SU-DHL-6 (cell line): Measurements from ENCODE around the gene MOV10.

Source experiments
- H2AFZ ChIP-seq: fragments of 200-600 bp; sonication (generic); 2 replicates; pipeline ENCODE4 v1.6.1; 2014; ENCODE audit warnings: low read depth, mild to moderate bottlenecking, moderate library complexity, mixed read lengths, antibody characterized with exemption, low read length; ENCODE audit not compliant: severe bottlenecking
- H3F3A ChIP-seq: fragments of 200-600 bp; shearing (Covaris generic); 2 replicates; pipeline ENCODE4 v1.6.0; 2016; ENCODE audit warnings: antibody characterized with exemption, mild to moderate bottlenecking; ENCODE audit not compliant: insufficient read depth
- H3K27ac ChIP-seq: fragments of 200-600 bp; sonication (generic); 2 replicates; pipeline ENCODE4 v1.5.1; 2016; ENCODE audit warnings: low read depth, mild to moderate bottlenecking, low read length, moderate library complexity, mixed read lengths
- H3K27me3 ChIP-seq: fragments of 200-600 bp; sonication (generic), shearing (Covaris generic); 2 replicates; pipeline ENCODE4 v1.6.0; 2014; ENCODE audit warnings: mild to moderate bottlenecking, low read length
- H3K36me3 ChIP-seq: fragments of 200-600 bp; sonication (generic); 2 replicates; pipeline ENCODE4 v1.6.1; 2014; ENCODE audit warnings: mild to moderate bottlenecking, low read length, mixed read lengths
- H3K4me2 ChIP-seq: fragments of 300-600, 200-600 bp; shearing (Covaris generic), sonication (generic); 2 replicates; pipeline ENCODE4 v1.6.0; 2014; ENCODE audit warnings: low read length, low read depth, mild to moderate bottlenecking; ENCODE audit not compliant: poor library complexity, severe bottlenecking
- H3K4me3 ChIP-seq: fragments of 200-600 bp; sonication (generic); 2 replicates; pipeline ENCODE4 v1.5.1; 2014; ENCODE audit warnings: antibody characterized with exemption, low read length, mild to moderate bottlenecking, mixed read lengths; ENCODE audit not compliant: insufficient read depth, poor library complexity, severe bottlenecking
- H3K79me2 ChIP-seq: fragments of 200-600 bp; sonication (generic); 2 replicates; pipeline ENCODE4 v1.6.1; 2014; ENCODE audit warnings: mild to moderate bottlenecking, low read length, moderate library complexity; ENCODE audit not compliant: insufficient read depth
- H3K9ac ChIP-seq: fragments of 200-600 bp; sonication (generic); 2 replicates; pipeline ENCODE4 v1.7.0; 2014; ENCODE audit warnings: mild to moderate bottlenecking, low read length
- H3K9me2 ChIP-seq: fragments of 200-600 bp; sonication (generic); replicated peaks from 2 replicates; pipeline ENCODE4 v1.6.1; 2014; ENCODE audit warnings: low read length; ENCODE audit not compliant: insufficient read depth
- H3K9me3 ChIP-seq: fragments of 200-600 bp; sonication (generic); 2 replicates; pipeline ENCODE4 v1.6.1; 2014; ENCODE audit warnings: low read length, mixed read lengths; ENCODE audit not compliant: insufficient read depth
- H4K20me1 ChIP-seq: fragments of 200-600 bp; sonication (generic); 2 replicates; pipeline ENCODE4 v1.6.1; 2014; ENCODE audit warnings: low read depth, mild to moderate bottlenecking, antibody characterized with exemption, low read length, moderate library complexity, mixed read lengths
- CTCF ChIP-seq: fragments of 200-600 bp; sonication (generic); IDR thresholded peaks from one replicate; pipeline ENCODE4 v1.5.1; 2017; ENCODE audit warnings: antibody characterized with exemption, mild to moderate bottlenecking, low read length, moderate library complexity; ENCODE audit not compliant: insufficient read depth, poor library complexity, severe bottlenecking
- EZH2phosphoT487 ChIP-seq: fragments of 200-600 bp; sonication (generic), shearing (Covaris generic); conservative IDR thresholded peaks from 2 replicates; pipeline ENCODE4 v1.6.1; 2018; ENCODE audit warnings: mild to moderate bottlenecking, antibody characterized with exemption, low read length, moderate library complexity, mixed read lengths

The MOV10 gene

GRCh38 chr1:112678605-112679004 is 4.1 kb downstream of the MOV10 start:
- Histone ChIP-seq H3K9ac (no peak overlapping the region), H3K4me2 (no peak overlapping the region), H3F3A (peaks cover 5% of the 10 kb centered on the region), H3K4me3 (no peak overlapping the region), H2AFZ (no peak overlapping the region), H3K27ac (no peak overlapping the region), H3K27me3 (no peaks in the 10 kb centered on the region), H3K79me2 (no peaks in the 10 kb centered on the region), H3K9me3 (no peaks in the 10 kb centered on the region), H3K9me2 (no peaks in the 10 kb centered on the region), H4K20me1 (no peaks in the 10 kb centered on the region), H3K36me3 (no peaks in the 10 kb centered on the region)
- TF ChIP-seq CTCF (no peak), EZH2phosphoT487 (no peak)

GRCh38 chr1:112685913-112686312 is 11.5 kb downstream of the MOV10 start:
- no peaks in the 10 kb centered on the region for H3K36me3 ChIP-seq
- no peak overlapping the region for H3K4me2 ChIP-seq
- no peaks in the 10 kb centered on the region for H3K9me3 ChIP-seq
- no peak overlapping the region for H2AFZ ChIP-seq
- no peak overlapping the region for H3K4me3 ChIP-seq
- no peaks in the 10 kb centered on the region for H3K27me3 ChIP-seq
- no peaks in the 10 kb centered on the region for H3K9me2 ChIP-seq
- H3K9ac ChIP-seq = no peak overlapping the region
- H3K79me2 ChIP-seq = no peaks in the 10 kb centered on the region
- H3F3A ChIP-seq = no peaks in the 10 kb centered on the region
- H4K20me1 ChIP-seq = no peaks in the 10 kb centered on the region
- H3K27ac ChIP-seq = no peak overlapping the region
- TF ChIP-seq CTCF = no peak
- TF ChIP-seq EZH2phosphoT487 = no peak

GRCh38 chr1:112686417-112686816 is 12.0 kb downstream of the MOV10 start:
- Histone ChIP-seq H3K36me3 (no peaks in the 10 kb centered on the region), H3K27me3 (no peaks in the 10 kb centered on the region), H3K9me2 (no peaks in the 10 kb centered on the region), H3K4me2 (no peak overlapping the region), H3F3A (no peaks in the 10 kb centered on the region), H3K9me3 (no peaks in the 10 kb centered on the region), H3K27ac (no peak overlapping the region), H3K79me2 (no peaks in the 10 kb centered on the region), H3K4me3 (no peak overlapping the region), H2AFZ (no peak overlapping the region), H4K20me1 (no peaks in the 10 kb centered on the region), H3K9ac (no peak overlapping the region)
- TF ChIP-seq EZH2phosphoT487 (no peak), CTCF (no peak)
